HG03108 (cell line): ENCODE data around the gene BAG5.

ENCODE experiments used
- ATAC-seq: cut with Tn5 transposase; IDR thresholded peaks from one replicate; pipeline ENCODE4 v1.9.1; 2021; ENCODE audit warnings: moderate library complexity; ENCODE audit not compliant: unreplicated experiment

BAG5 gene

GRCh38 chr14:103568952-103569351, 6.5 kb upstream of the BAG5 start:
- ATAC-seq: no peak

- ATAC-seq: no peak
These were observed 1.5 kb upstream of the BAG5 start for GRCh38 chr14:103563844-103564505.

GRCh38 chr14:103563226-103563620, 766 bp upstream of the BAG5 start:
- no peak for ATAC-seq

- peak; percentile 21 for ATAC-seq
These were observed 353 bp downstream of the BAG5 start for GRCh38 chr14:103562179-103562428.

GRCh38 chr14:103561381-103562178, 877 bp downstream of the BAG5 start:
- peak; percentile 11 for ATAC-seq

GRCh38 chr14:103560691-103561090, 1.8 kb downstream of the BAG5 start:
- ATAC-seq: no peak

- no peak for ATAC-seq
These were observed 2.7 kb downstream of the BAG5 start for GRCh38 chr14:103559766-103560165.

- ATAC-seq: no peak
These were observed 4.2 kb downstream of the BAG5 start for GRCh38 chr14:103558071-103558882.

GRCh38 chr14:103556946-103557758, 5.3 kb downstream of the BAG5 start:
- no peak for ATAC-seq

GRCh38 chr14:103555559-103556337, 6.7 kb downstream of the BAG5 start:
- ATAC-seq: no peak

GRCh38 chr14:103552846-103553210, 9.6 kb downstream of the BAG5 start:
- ATAC-seq: no peak

GRCh38 chr14:103552011-103552845, 10.2 kb downstream of the BAG5 start:
- no peak for ATAC-seq

GRCh38 chr14:103551338-103551762, 11.1 kb downstream of the BAG5 start:
- ATAC-seq: no peak

GRCh38 chr14:103550451-103551337, 11.8 kb downstream of the BAG5 start:
- ATAC-seq: no peak

GRCh38 chr14:103549361-103550311, 12.8 kb downstream of the BAG5 start:
- ATAC-seq: no peak

- ATAC-seq: no peak
These were observed 13.8 kb downstream of the BAG5 start for GRCh38 chr14:103548463-103549351.
